ENCODE data around the gene FAM151B.

GRCh38 chr5:80492741-80493140 is 4.8 kb downstream of the FAM151B start:
- TF ChIP-seq ZFP30 (CRISPR knock-in tag; IDR thresholded peaks at IDR 0.05; ENCODE audit: borderline replicate concordance) (no peak), CEBPG (CRISPR knock-in tag; IDR thresholded peaks at IDR 0.05) (no peak), CEBPG (tag; conservative IDR thresholded peaks at IDR 0.05 in 1 of 2, IDR thresholded peaks at IDR 0.05 in 1 of 2) (no peak)
- TF ChIP-seq, protein P1, sequence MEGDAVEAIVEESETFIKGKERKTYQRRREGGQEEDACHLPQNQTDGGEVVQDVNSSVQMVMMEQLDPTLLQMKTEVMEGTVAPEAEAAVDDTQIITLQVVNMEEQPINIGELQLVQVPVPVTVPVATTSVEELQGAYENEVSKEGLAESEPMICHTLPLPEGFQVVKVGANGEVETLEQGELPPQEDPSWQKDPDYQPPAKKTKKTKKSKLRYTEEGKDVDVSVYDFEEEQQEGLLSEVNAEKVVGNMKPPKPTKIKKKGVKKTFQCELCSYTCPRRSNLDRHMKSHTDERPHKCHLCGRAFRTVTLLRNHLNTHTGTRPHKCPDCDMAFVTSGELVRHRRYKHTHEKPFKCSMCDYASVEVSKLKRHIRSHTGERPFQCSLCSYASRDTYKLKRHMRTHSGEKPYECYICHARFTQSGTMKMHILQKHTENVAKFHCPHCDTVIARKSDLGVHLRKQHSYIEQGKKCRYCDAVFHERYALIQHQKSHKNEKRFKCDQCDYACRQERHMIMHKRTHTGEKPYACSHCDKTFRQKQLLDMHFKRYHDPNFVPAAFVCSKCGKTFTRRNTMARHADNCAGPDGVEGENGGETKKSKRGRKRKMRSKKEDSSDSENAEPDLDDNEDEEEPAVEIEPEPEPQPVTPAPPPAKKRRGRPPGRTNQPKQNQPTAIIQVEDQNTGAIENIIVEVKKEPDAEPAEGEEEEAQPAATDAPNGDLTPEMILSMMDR (IDR thresholded peaks at IDR 0.05 in 2 of 3, conservative IDR thresholded peaks at IDR 0.05 in 1 of 3; ENCODE audit: insufficient read depth in 2 of 3, low read depth in 1 of 3, low read length in 3 of 3) = no peak
